H1 (cell line): ENCODE data around the gene SMAP1. TPM values are rescaled to one million over a fixed set of nuclear protein-coding genes. Genes with fewer than 3 reads are reported as not detected.

Experiments
- CTCF ChIA-PET: fragments of 300-600 bp; sonication (Branson Sonifier 250); formaldehyde crosslinking; loops from one replicate; lab custom pipeline; 2021; ENCODE audit not compliant: partially characterized antibody; lab: Charles Lee
- POLR2A ChIA-PET: fragments of 300-600 bp; sonication (Branson Sonifier 250); formaldehyde crosslinking; loops from one replicate; lab custom pipeline; 2021; ENCODE audit warnings: inconsistent platforms; ENCODE audit not compliant: partially characterized antibody; lab: Charles Lee
- DNase-seq, 2 experiments: peaks; one replicate each; pipeline versions ENCODE4 v3.0.0 to v3.0.0-alpha.2; 2010 to 2022; ENCODE audit warnings: low spot score in 2 of 2, low read depth in 1 of 2, mixed read lengths in 1 of 2
- FAIRE-seq: peaks from 2 replicates; lab custom pipeline; 2011; peaks lifted over from hg19 to GRCh38; lab: Jason Lieb, UNC
- H2AFZ ChIP-seq: 2 replicates; pipeline ENCODE4 v1.8.1; 2012; ENCODE audit warnings: low read length, inconsistent platforms
- H2AK5ac ChIP-seq: 2 replicates; pipeline ENCODE4 v1.6.1; 2013; ENCODE audit warnings: low read depth, low read length
- H2BK120ac ChIP-seq: replicated peaks from 2 replicates; pipeline ENCODE3; 2013; ENCODE audit warnings: low read depth, low read length, inconsistent platforms
- H2BK12ac ChIP-seq: 2 replicates; pipeline ENCODE4 v1.6.1; 2013; ENCODE audit warnings: low read depth, low read length
- H2BK15ac ChIP-seq: 2 replicates; pipeline ENCODE4 v1.6.1; 2013; ENCODE audit warnings: low read length
- H2BK20ac ChIP-seq: 2 replicates; pipeline ENCODE4 v1.6.1; 2013; ENCODE audit warnings: low read length
- H2BK5ac ChIP-seq: 2 replicates; pipeline ENCODE4 v1.6.1; 2013; ENCODE audit warnings: low read depth, low read length
- H3K14ac ChIP-seq: 2 replicates; pipeline ENCODE4 v1.6.1; 2013; ENCODE audit warnings: inconsistent platforms; ENCODE audit not compliant: insufficient read length
- H3K18ac ChIP-seq: 2 replicates; pipeline ENCODE4 v1.6.1; 2013; ENCODE audit warnings: low read length; ENCODE audit errors: extremely low read depth
- H3K23ac ChIP-seq: 2 replicates; pipeline ENCODE4 v1.6.1; 2013; ENCODE audit warnings: inconsistent platforms; ENCODE audit not compliant: insufficient read length
- H3K23me2 ChIP-seq: 2 replicates; pipeline ENCODE4 v1.6.1; 2013; ENCODE audit warnings: low read depth, low read length
- H3K27ac ChIP-seq: 2 replicates; pipeline ENCODE4 v1.6.1; 2011; ENCODE audit warnings: low read depth, low read length, inconsistent platforms
- H3K27me3 ChIP-seq, 4 experiments: replicated peaks in 1 of 4; 1 replicate in 1 of 4; 2 replicates in 3 of 4; pipeline versions ENCODE4 v1.6.1 to v1.8.1; 2011 to 2013; ENCODE audit warnings: low read length in 3 of 4, mild to moderate bottlenecking in 3 of 4, inconsistent platforms in 2 of 4, mixed read lengths in 2 of 4, moderate library complexity in 1 of 4; ENCODE audit not compliant: control insufficient read depth in 3 of 4, insufficient read depth in 3 of 4; ENCODE audit errors: extremely low read depth in 1 of 4
- H3K36me3 ChIP-seq, 4 experiments: 2 replicates each; pipeline versions ENCODE4 v1.6.1 to v1.8.1; 2011 to 2013; ENCODE audit warnings: mild to moderate bottlenecking in 4 of 4, low read length in 3 of 4, moderate library complexity in 2 of 4, control low read depth in 1 of 4, inconsistent platforms in 1 of 4; ENCODE audit not compliant: insufficient read depth in 4 of 4, control insufficient read depth in 2 of 4
- H3K4ac ChIP-seq: replicated peaks from 2 replicates; pipeline ENCODE3; 2013; ENCODE audit warnings: low read length, low read depth, mixed read lengths, inconsistent platforms; ENCODE audit not compliant: insufficient read length
- H3K4me1 ChIP-seq, 4 experiments: replicated peaks in 1 of 4; 1 replicate in 1 of 4; 2 replicates in 3 of 4; pipeline versions ENCODE4 v1.6.1 to v1.8.1; 2011 to 2013; ENCODE audit warnings: low read length in 3 of 4, inconsistent platforms in 2 of 4, mixed read lengths in 1 of 4; ENCODE audit not compliant: insufficient read depth in 4 of 4, control insufficient read depth in 3 of 4
- H3K4me2 ChIP-seq, 2 experiments: 2 replicates each; pipeline versions ENCODE4 v1.6.1 to v1.8.1; 2011 to 2013; ENCODE audit warnings: low read depth in 2 of 2, low read length in 2 of 2, control low read depth in 1 of 2, inconsistent platforms in 1 of 2, mild to moderate bottlenecking in 1 of 2; ENCODE audit not compliant: insufficient read depth in 1 of 2
- H3K4me3 ChIP-seq, 4 experiments: fragments of 200-600, 300-600 bp in 1 of 4; sonication (generic), shearing (Covaris generic), sonication (Bioruptor Twin) in 1 of 4; 2 replicates each; pipeline versions ENCODE4 v1.5.1 to v1.8.1; 2011 to 2016; ENCODE audit warnings: low read length in 4 of 4, low read depth in 3 of 4, control low read depth in 2 of 4, inconsistent platforms in 2 of 4, mild to moderate bottlenecking in 2 of 4, mixed read lengths in 1 of 4, moderate library complexity in 1 of 4; ENCODE audit not compliant: insufficient read depth in 2 of 4; ENCODE audit errors: extremely low read depth in 1 of 4
- H3K56ac ChIP-seq: replicated peaks from 2 replicates; pipeline ENCODE3; 2013; ENCODE audit warnings: low read depth, mild to moderate bottlenecking, mixed read lengths, low read length, inconsistent platforms; ENCODE audit not compliant: insufficient read length
- H3K79me1 ChIP-seq: 2 replicates; pipeline ENCODE4 v1.6.1; 2013; ENCODE audit warnings: low read depth, low read length, control low read depth
- H3K79me2 ChIP-seq, 2 experiments: 2 replicates each; pipeline versions ENCODE4 v1.6.1 to v1.8.1; 2012 to 2013; ENCODE audit warnings: low read length in 2 of 2, mild to moderate bottlenecking in 2 of 2, inconsistent platforms in 1 of 2; ENCODE audit not compliant: insufficient read depth in 2 of 2, control insufficient read depth in 1 of 2
- H3K9ac ChIP-seq, 4 experiments: replicated peaks in 1 of 4; 1 replicate in 1 of 4; 2 replicates in 3 of 4; pipeline versions ENCODE4 v1.6.1 to v1.8.1; 2011 to 2013; ENCODE audit warnings: low read depth in 3 of 4, low read length in 3 of 4, control low read depth in 2 of 4, mild to moderate bottlenecking in 2 of 4, moderate library complexity in 2 of 4, inconsistent platforms in 1 of 4; ENCODE audit errors: extremely low read depth in 1 of 4
- H3K9me3 ChIP-seq, 2 experiments: 2 replicates each; pipeline versions ENCODE4 v1.6.1 to v1.8.1; 2012 to 2013; ENCODE audit warnings: mild to moderate bottlenecking in 2 of 2, moderate library complexity in 2 of 2, control low read depth in 1 of 2, inconsistent platforms in 1 of 2, low read depth in 1 of 2, low read length in 1 of 2, mixed read lengths in 1 of 2; ENCODE audit not compliant: insufficient read depth in 2 of 2
- H4K20me1 ChIP-seq, 2 experiments: replicated peaks in 1 of 2; 2 replicates each; pipeline versions ENCODE3 to v1.8.1; 2011 to 2013; ENCODE audit warnings: inconsistent platforms in 2 of 2, low read length in 2 of 2, mild to moderate bottlenecking in 1 of 2; ENCODE audit not compliant: insufficient read depth in 2 of 2, control insufficient read depth in 1 of 2
- H4K5ac ChIP-seq: 2 replicates; pipeline ENCODE4 v1.6.1; 2013; ENCODE audit warnings: low read length, low read depth, mixed read lengths, inconsistent platforms; ENCODE audit not compliant: insufficient read length
- H4K8ac ChIP-seq: 2 replicates; pipeline ENCODE4 v1.8.0; 2013; ENCODE audit warnings: mild to moderate bottlenecking, moderate library complexity, low read length, inconsistent platforms; ENCODE audit not compliant: insufficient read depth; ENCODE audit errors: extremely low read depth
- H4K91ac ChIP-seq: replicated peaks from 2 replicates; pipeline ENCODE3; 2013; ENCODE audit warnings: low read length, mixed read lengths, inconsistent platforms; ENCODE audit not compliant: insufficient read length
- ASH2L ChIP-seq: fragments of 200-600, 300-600 bp; sonication (generic); IDR thresholded peaks from one replicate; pipeline ENCODE4 v1.7.1; 2017; ENCODE audit warnings: low read length
- BCL11A ChIP-seq, 2 experiments: IDR thresholded peaks; one replicate each; pipeline ENCODE4 v1.6.1; 2011; ENCODE audit warnings: low read depth in 2 of 2, low read length in 2 of 2, mild to moderate bottlenecking in 2 of 2
- CHD2 ChIP-seq: IDR thresholded peaks from 2 replicates; pipeline ENCODE4 v1.6.1; 2012; ENCODE audit warnings: low read length, improper control_type of control experiment
- EGR1 ChIP-seq: IDR thresholded peaks from 2 replicates; pipeline ENCODE4 v1.6.1; 2011; ENCODE audit warnings: low read depth, low read length, borderline replicate concordance
- EZH2 ChIP-seq: fragments of 200-600 bp; sonication (generic); IDR thresholded peaks from 2 replicates; pipeline ENCODE4 v1.7.1; 2012; ENCODE audit warnings: low read depth, mild to moderate bottlenecking, moderate library complexity, low read length, inconsistent platforms; ENCODE audit not compliant: severe bottlenecking
- HDAC2 ChIP-seq, 2 experiments: fragments of 300-600 bp in 1 of 2; sonication (generic) in 1 of 2; IDR thresholded peaks; 2 replicates each; pipeline ENCODE4 v1.6.1; 2011 to 2012; ENCODE audit warnings: low read depth in 2 of 2, low read length in 2 of 2, mild to moderate bottlenecking in 2 of 2, moderate library complexity in 2 of 2, borderline replicate concordance in 1 of 2, inconsistent platforms in 1 of 2
- TAF1 ChIP-seq: IDR thresholded peaks from 2 replicates; pipeline ENCODE4 v1.6.1; 2011; ENCODE audit warnings: mild to moderate bottlenecking, low read depth, low read length
- WGBS, 2 experiments: shearing (Covaris generic) in 1 of 2; methylation state at CpG; one replicate each; pipeline versions ENCODE4 v1.1.6 to v1.1.7; 2013 to 2015; ENCODE audit warnings: low lambda C conversion rate in 2 of 2, mixed read lengths in 2 of 2, inconsistent platforms in 1 of 2, low coverage in 1 of 2, missing lambda C conversion rate in 1 of 2; ENCODE audit not compliant: insufficient replicate concordance in 2 of 2, insufficient coverage in 1 of 2, insufficient read length in 1 of 2; ENCODE audit errors: extremely low coverage in 1 of 2, missing lambda C conversion rate in 1 of 2; 5-methylcytosine and 5-hydroxymethylcytosine counted together
- polyA plus RNA-seq, 7 experiments: library from polyadenylated mRNA; depleted of rRNA in 3 of 7; stranded (reverse) in 5 of 7; unstranded in 2 of 7; fragments of >200 nt in 5 of 7; fragments of 200-250 nt in 2 of 7; gene quantifications; 1 replicate in 5 of 7; 2 replicates in 1 of 7; 4 replicates in 1 of 7; pipeline versions ENCODE4 v1.2.1 to v1.2.3, GENCODE V29; 2011 to 2013; ENCODE audit warnings: missing spikeins in 2 of 7, mixed read lengths in 2 of 7
- total RNA-seq: library from RNA; stranded (reverse); fragmentation: NEBNext Ultra II Directional; extraction: Animal tissue kit (Norgen Biotek cat#: 25700); gene quantifications from 2 replicates; pipeline ENCODE4 v1.2.1, GENCODE V29; 2021

The SMAP1 gene
- total and polyA plus RNA-seq, 2 of the 8 experiments (the other 6 are each of a cell fraction or from before 2014, with no cell fraction given), result 18.8 to 32.4 TPM

DNA sequence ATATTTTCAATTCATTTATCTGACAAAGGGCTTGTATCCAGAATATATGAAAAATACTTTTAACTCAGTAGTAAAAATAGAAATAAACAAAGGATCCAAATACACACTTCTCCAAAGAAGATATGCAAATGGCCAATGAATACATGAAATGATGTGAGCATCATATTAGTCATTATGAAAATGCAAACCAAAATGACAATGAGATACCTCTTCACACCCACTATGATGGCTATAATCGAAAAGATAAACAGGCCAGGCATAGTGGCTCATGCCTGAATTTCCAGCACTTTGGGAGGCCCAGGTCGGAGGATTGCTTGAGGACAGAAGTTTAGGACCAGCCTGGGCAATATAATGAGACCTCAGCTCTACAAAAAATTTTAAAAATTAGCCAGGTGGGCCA is 33.8 kb upstream of the SMAP1 start:
- Histone ChIP-seq H3K18ac (no peak overlapping the region), H3K4ac (no peak overlapping the region), H4K8ac (no peak overlapping the region), H3K9me3 (no peaks in the 10 kb centered on the region), H3K56ac (no peak overlapping the region), H3K23me2 (no peaks in the 10 kb centered on the region), H4K91ac (no peak overlapping the region), H2AK5ac (no peak overlapping the region), H3K79me2 (no peaks in the 10 kb centered on the region), H4K20me1 (no peaks in the 10 kb centered on the region), H4K5ac (no peak overlapping the region), H3K9ac (no peak overlapping the region), H3K27ac (no peak overlapping the region), H2BK120ac (no peak overlapping the region), H3K79me1 (no peaks in the 10 kb centered on the region), H3K27me3 (no peaks in the 10 kb centered on the region), H2BK15ac (no peak overlapping the region), H3K4me2 (no peak overlapping the region), H3K23ac (no peak overlapping the region), H2AFZ (no peak overlapping the region), H3K36me3 (no peaks in the 10 kb centered on the region), H3K4me3 (no peak overlapping the region), H2BK20ac (no peak overlapping the region), H2BK12ac (no peak overlapping the region), H2BK5ac (no peak overlapping the region), H3K4me1 (no peaks in the 10 kb centered on the region), H3K14ac (no peak overlapping the region)
- 92% methylated on average over 2 of the region's 2 CpGs; no CpG with 5 or more reads in 1 of the 2 experiments for WGBS, 2 experiments
- TF ChIP-seq EGR1, result no peak
- TF ChIP-seq TAF1, result no peak
- TF ChIP-seq EZH2, result no peak
- no peak for TF ChIP-seq ASH2L
- TF ChIP-seq BCL11A (IDR thresholded peaks at IDR 0.05; ENCODE audit: low read depth in 2 of 2, low read length in 2 of 2), result no peak
- no peak for TF ChIP-seq HDAC2 (IDR thresholded peaks at IDR 0.05; ENCODE audit: borderline replicate concordance in 1 of 2, low read depth in 2 of 2, low read length in 2 of 2)
- TF ChIP-seq CHD2, result no peak
- POLR2A ChIA-PET, result no interaction called here
- CTCF ChIA-PET, result interaction anchor here (0.7 to 1.2 kb wide), 2 partner anchors 11 to 1607 kb away, joined by 3 to 4 read pairs; no protein-coding TSS in a partner anchor
- DNase-seq (no peak), FAIRE-seq (no peak)
